GM18861 (cell line): ENCODE results near the gene MAGI3.
"Not testable (repeated sequence)": the region's sequence is repeated elsewhere in the genome, so short reads cannot be mapped to it uniquely, and the experiment has no call there.

ENCODE experiments used
- ATAC-seq: cut with Tn5 transposase; IDR thresholded peaks from one replicate; pipeline ENCODE4 v1.9.1; 2021; ENCODE audit not compliant: unreplicated experiment

MAGI3 gene

GRCh38 chr1:113439277-113439670 is 49.0 kb downstream of the MAGI3 start:
- ATAC-seq = no peak

GRCh38 chr1:113442131-113442530 is 51.8 kb downstream of the MAGI3 start:
- no peak for ATAC-seq

GRCh38 chr1:113444857-113445256 is 54.5 kb downstream of the MAGI3 start:
- no peak for ATAC-seq

DNA sequence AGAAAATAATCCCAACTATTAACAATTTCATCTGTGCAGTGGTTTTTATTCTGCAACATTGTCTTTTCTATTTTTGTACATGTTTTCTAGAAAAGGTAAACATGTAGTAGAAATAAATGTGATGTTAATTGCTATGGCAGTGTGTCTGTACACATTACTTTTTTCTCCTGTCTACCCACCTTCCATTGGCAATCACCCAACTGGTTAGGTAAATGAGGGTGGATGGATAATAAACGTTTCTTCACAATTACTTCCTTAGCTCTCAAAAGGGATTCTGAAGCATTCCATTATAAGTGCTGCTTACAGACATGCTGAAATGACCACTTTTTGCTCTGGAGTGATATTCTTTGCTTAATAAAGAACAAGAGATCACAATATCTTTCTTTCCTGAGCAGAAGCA is 61.4 kb downstream of the MAGI3 start:
- no peak for ATAC-seq

DNA sequence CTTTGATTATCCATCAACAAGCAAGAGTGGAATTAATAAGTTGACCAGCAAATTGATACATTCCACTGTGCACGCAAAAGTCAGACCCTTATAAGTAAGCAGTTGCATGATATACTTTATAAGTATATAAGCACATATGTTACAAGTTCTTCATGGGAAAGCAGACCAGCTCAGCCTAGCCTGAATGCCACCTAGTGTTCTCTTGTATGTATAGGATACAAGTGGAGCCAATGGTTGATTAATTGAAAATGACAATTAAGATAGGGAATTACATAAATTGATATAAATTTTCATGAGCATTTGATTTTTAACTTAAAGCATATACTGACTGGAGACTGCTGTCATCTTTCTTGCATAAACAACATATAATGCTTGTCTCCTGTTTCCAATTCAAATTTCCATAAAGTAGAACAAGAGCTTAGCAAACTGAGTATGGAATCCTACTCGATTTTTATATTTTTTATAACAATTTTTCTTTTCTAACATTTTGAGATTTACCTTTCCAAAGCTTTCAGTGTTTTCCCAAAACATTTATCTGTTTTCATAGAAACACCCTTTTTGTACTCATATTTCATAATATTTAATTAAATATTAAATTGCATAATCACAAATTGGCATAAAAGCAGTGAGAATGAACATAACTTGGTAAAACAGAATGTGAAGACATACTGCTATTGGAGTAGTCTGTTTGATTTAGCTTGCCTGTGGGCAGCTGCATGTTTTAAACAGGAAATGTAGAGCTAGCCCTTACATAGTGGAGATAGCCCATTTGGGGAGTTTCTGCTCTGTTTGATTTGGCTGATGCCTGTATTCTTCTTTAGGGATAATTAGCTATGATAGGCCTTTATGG is 62.8 kb downstream of the MAGI3 start:
- no peak for ATAC-seq

DNA sequence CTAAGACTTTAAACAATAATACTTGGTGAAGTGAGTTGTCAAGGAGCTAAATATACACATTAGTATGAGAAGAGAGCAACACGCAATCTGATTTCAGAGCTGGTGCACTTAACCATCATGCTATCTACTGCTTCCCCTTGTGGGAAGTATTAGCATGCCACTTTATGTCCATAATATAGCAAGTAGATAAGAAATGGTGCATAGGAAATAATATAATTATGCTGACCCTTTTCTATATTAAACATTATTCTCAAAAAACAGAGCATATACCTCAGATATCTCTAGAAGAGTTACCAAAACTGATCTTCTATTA is 63.4 kb downstream of the MAGI3 start:
- no peak for ATAC-seq

GRCh38 chr1:113455374-113455773 is 65.1 kb downstream of the MAGI3 start:
- ATAC-seq = no peak

GRCh38 chr1:113456967-113457366 is 66.7 kb downstream of the MAGI3 start:
- no peak for ATAC-seq

GRCh38 chr1:113459279-113459678 is 69.0 kb downstream of the MAGI3 start:
- no peak for ATAC-seq

- ATAC-seq = no peak
These were observed 77.7 kb downstream of the MAGI3 start for GRCh38 chr1:113467991-113468390.

DNA sequence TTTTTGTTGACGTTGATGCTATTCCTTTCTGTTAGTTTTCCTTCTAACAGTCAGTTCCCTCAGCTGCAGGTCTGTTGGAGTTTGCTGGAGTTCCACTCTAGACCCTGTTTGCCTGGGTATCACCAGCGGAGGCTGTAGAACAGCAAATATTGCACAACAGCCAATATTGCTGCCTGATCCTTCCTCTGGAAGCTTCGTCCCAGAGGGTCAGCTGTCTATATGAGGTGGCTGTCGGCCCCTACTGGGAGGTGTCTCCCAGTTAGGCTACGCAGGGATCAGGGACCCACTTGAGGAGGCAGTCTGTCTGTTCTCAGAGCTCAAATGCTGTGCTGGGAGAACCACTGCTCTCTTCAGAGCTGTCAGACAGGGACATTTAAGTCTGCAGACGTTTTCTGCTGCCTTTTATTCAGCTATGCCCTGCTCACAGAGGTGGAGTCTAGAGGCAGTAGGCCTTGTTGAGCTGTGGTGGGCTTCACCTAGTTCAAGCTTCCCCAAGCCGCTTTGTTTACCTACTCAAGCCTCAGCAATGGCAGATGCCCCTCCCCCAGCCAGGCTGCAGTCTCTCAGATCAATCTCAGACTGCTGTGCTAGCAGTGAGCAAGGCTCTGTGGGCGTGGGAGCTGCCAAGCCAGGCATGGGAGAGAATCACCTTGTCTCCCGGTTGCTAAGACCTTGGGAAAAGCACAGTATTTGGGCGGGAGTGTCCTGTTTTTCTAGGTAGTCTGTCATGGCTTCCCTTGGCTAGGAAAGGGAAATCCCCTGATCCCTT is 88.3 kb downstream of the MAGI3 start:
- ATAC-seq = not testable (repeated sequence)

DNA sequence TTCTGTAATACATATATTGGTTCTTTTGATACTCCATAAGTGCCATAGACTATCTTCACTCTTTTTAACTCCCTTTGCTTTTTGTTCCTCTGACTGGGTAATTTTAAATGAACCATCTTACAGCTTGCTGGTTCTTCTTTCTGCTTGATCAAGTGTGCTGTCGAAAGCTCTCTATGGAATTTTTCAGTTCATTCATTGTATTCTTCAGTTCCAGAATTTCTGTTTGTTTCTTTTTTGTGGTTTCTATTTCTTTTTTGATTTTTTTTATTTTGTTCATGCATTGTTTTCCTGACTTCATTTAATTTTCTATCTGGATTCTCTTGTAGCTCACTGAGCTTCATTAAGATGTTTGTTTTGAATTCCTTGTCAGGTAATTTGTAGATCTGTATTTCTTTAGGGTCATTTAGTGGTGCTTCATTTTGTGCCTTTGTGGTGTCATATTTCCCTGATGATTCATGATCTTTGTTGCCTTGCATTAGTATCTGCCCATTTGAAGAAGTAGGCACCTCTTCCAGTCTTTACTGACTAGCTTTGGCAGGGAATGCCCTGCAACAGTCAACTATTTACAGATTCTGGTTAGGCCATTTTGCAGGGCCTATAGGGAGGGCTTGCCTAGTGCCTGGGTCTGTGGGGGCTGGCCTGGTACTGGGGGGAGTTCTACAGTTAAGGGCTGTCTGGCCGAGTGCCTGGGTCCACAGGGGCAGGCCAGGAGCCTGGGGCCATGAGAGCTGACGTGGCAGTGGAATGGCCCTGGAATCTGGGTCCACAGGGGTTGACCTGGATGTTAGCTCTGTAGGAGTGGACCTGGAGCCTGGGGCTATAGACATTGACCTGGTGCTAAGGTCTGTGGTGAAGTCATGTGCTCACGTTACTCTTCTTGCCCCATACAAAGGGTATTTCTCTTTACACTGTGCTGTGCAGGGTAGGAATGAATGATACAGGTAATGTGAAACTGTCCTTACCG is 89.7 kb downstream of the MAGI3 start:
- ATAC-seq = no peak

- not testable (repeated sequence) for ATAC-seq
These were observed 94.8 kb downstream of the MAGI3 start for GRCh38 chr1:113485131-113485530.

DNA sequence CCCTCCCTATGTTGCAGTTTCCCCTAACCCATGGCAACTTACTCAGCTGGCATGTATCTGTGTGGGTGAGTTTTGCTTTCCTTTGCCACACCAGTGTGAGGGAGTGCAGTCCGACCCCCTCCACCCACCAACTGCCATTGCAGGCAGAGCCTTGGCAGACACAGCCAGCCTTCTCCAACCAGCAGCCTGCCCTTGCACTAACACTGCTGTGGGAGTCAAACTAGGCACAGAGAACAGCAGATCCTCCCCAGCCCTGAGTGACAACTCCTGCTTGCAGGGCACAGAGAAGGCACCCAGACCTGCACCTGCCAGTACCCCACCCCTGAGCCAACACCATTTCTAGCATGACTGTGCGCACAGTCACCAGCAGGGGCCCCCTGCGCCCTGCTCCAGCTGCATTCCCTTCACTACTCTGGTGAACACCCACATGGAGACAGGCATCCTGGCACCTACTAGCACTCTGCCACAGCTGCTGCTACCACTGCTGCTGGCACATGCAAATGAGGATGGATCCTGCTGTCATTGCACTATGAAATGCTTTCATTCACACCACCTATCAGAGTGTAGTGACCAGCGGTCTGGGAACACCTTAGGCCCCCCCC is 98.4 kb downstream of the MAGI3 start:
- no peak for ATAC-seq

DNA sequence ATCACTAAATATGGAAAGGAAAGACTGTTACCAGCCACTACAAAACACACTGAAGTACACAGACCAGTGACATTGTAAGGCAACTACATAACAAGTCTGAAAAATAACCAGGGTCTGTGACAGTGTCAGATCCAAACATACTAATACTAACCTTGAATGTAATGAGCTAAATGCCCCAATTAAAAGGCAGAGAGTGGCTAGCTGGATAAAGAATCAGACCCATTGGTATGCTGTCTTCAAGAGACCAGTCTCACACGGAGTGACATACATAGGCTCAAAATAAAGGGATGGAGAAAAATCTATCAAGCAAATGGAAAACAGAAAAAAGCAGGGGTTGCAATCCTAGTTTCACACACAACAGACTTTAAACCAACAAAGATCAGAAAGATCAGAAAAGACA is 100.1 kb downstream of the MAGI3 start:
- ATAC-seq = no peak

- no peak for ATAC-seq
These were observed 103.2 kb downstream of the MAGI3 start for GRCh38 chr1:113493533-113493932.

DNA sequence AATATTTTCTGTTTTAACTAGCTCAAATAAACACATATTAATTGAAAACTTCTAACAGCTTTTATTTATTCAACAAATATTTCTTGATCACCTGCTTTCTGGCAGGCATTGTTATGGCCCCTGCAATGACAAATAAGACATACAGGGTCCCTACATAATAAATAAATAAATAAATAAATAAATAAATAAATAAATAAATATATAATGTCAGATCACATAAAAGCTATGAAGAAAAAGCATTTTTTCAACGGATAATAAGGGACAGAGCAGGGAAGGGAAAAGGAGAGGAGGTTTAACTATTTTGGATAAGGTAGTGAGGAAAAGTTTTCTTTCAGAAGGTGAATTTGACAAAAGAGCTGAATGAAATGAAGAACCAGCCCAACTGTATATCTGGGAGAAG is 115.0 kb downstream of the MAGI3 start:
- no peak for ATAC-seq

GRCh38 chr1:113507552-113508214 is 117.4 kb downstream of the MAGI3 start:
- ATAC-seq = no peak

DNA sequence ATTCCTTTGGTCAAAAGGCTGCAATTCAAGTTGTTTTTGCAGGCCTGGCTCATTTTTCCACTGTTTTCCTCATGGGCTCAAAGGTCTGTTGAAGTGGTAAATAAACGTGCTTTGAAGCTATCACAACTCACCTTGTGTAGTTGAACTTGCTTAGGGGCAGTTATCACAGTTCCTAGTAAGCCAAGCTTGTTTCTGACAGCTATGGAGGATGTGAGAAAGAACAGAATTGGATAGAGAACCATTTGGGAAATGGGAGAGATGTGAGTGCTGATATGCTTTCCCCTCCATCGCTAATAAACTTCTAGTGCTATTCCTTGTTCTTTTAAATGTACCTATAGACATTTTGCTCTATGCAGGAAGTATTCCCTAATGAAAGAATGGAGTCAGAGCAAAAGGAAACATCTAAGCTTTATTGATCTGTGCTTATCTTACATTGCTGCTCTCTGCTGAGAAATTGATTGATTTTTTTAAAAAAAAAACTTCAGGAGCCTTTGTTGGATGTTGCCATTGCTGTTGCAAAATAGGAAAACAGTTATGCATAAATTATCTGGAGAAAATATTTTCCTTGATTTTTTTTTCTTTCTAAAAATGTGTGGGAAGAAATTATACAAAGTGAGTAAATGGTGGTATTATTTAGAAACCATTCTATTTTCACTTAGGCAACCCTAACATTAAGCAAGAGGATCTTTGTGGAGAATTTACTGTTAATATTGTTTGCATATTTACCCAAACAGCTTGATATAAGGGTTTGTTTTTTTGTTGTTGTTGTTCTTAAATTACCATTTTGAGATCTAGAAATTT is 118.2 kb downstream of the MAGI3 start:
- ATAC-seq = no peak

DNA sequence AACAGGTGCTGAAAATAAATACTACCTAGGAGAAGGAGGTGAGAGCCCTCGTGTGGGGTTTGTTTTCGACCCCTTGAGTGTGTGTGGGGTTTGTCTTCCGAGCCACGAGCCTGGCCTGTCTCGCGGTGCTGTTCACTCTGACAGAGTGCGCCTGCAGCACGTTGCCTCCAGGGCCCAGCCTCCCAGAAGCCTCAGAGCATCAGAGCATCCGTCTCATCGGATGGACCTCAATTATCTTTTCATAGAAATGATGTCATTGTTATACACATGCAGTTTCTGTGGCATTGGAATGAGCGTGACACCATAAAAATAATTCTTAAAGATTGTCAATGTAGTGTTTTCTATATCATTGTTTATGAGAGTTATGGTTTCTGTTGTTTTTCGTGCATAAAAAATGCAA is 119.5 kb downstream of the MAGI3 start:
- ATAC-seq = not testable (repeated sequence)
